Keratinocyte (primary cell): ENCODE measurements around the gene GRM2. TPM values are rescaled to one million over a fixed set of nuclear protein-coding genes. Genes with fewer than 3 reads are reported as not detected.

Experiments
- DNase-seq: peaks from one replicate; pipeline ENCODE4 v3.0.0-alpha.2; 2011; ENCODE audit warnings: low read depth, missing footprints, low spot score
- FAIRE-seq: peaks from 2 replicates; lab custom pipeline; 2011; peaks lifted over from hg19 to GRCh38; lab: Jason Lieb, UNC
- H2AFZ ChIP-seq: 2 replicates; pipeline ENCODE4 v1.6.0; 2012; ENCODE audit warnings: low read length, control low read depth, inconsistent platforms; ENCODE audit not compliant: control insufficient read depth
- H3K27ac ChIP-seq: 2 replicates; pipeline ENCODE4 v1.5.1; 2011; ENCODE audit warnings: low read length; ENCODE audit not compliant: control insufficient read depth, insufficient read depth
- H3K27me3 ChIP-seq: 3 replicates; pipeline ENCODE4 v1.6.0; 2011; ENCODE audit warnings: low read length; ENCODE audit not compliant: control insufficient read depth, insufficient read depth; ENCODE audit errors: extremely low read depth
- H3K36me3 ChIP-seq, 2 experiments: 2 replicates in 1 of 2; 3 replicates in 1 of 2; pipeline ENCODE4 v1.5.1; 2011; ENCODE audit warnings: low read length in 2 of 2, mild to moderate bottlenecking in 1 of 2; ENCODE audit not compliant: control insufficient read depth in 2 of 2, insufficient read depth in 2 of 2; ENCODE audit errors: extremely low read depth in 1 of 2
- H3K4me1 ChIP-seq: 3 replicates; pipeline ENCODE4 v1.5.1; 2011; ENCODE audit warnings: low read length; ENCODE audit not compliant: control insufficient read depth, insufficient read depth; ENCODE audit errors: extremely low read depth
- H3K4me2 ChIP-seq: 3 replicates; pipeline ENCODE4 v1.6.0; 2011; ENCODE audit warnings: low read depth, low read length; ENCODE audit not compliant: control insufficient read depth, insufficient read depth; ENCODE audit errors: extremely low read depth
- H3K4me3 ChIP-seq, 3 experiments: fragments of 200-600 bp in 1 of 3; sonication (generic) in 1 of 3; 2 replicates in 2 of 3; 3 replicates in 1 of 3; pipeline ENCODE4 v1.5.1; 2011 to 2016; ENCODE audit warnings: low read length in 3 of 3, mild to moderate bottlenecking in 3 of 3, control low read depth in 2 of 3, inconsistent platforms in 1 of 3, low read depth in 1 of 3, mixed read lengths in 1 of 3, mixed run types in 1 of 3, moderate library complexity in 1 of 3; ENCODE audit not compliant: control insufficient read depth in 2 of 3, insufficient read depth in 2 of 3; ENCODE audit errors: extremely low read depth in 1 of 3
- H3K79me2 ChIP-seq: 2 replicates; pipeline ENCODE4 v1.6.0; 2012; ENCODE audit warnings: low read length; ENCODE audit not compliant: control insufficient read depth, insufficient read depth
- H3K9ac ChIP-seq: 3 replicates; pipeline ENCODE4 v1.6.0; 2011; ENCODE audit warnings: low read length; ENCODE audit not compliant: control insufficient read depth, insufficient read depth; ENCODE audit errors: extremely low read depth
- H3K9me1 ChIP-seq: 3 replicates; pipeline ENCODE4 v1.6.0; 2011; ENCODE audit warnings: low read length; ENCODE audit not compliant: control insufficient read depth, insufficient read depth; ENCODE audit errors: extremely low read depth
- H3K9me3 ChIP-seq: 2 replicates; pipeline ENCODE4 v1.5.1; 2012; ENCODE audit warnings: low read depth, low read length; ENCODE audit not compliant: control insufficient read depth
- H4K20me1 ChIP-seq: 3 replicates; pipeline ENCODE4 v1.6.0; 2011; ENCODE audit warnings: low read length; ENCODE audit not compliant: control insufficient read depth, insufficient read depth; ENCODE audit errors: extremely low read depth
- CTCF ChIP-seq, 3 experiments: IDR thresholded peaks in 1 of 3; conservative IDR thresholded peaks in 1 of 3; optimal IDR thresholded peaks in 1 of 3; 2 replicates in 2 of 3; 3 replicates in 1 of 3; pipeline versions ENCODE3 to v1.5.1; 2011; ENCODE audit warnings: low read length in 3 of 3, mild to moderate bottlenecking in 3 of 3, moderate library complexity in 2 of 3, control low read depth in 1 of 3, inconsistent platforms in 1 of 3; ENCODE audit not compliant: insufficient read depth in 2 of 3; ENCODE audit errors: extremely low read depth in 1 of 3
- EZH2 ChIP-seq: IDR thresholded peaks from one replicate; pipeline ENCODE4 v1.6.1; 2012; ENCODE audit warnings: inconsistent platforms, mild to moderate bottlenecking, low read length, moderate library complexity
- dilution Hi-C: fragments of 300-500 bp; cut with MboI; formaldehyde crosslinking; loops from one replicate; pipeline ENCODE4 v1.7.0; 2020; ENCODE audit warnings: low sequenced_read_pairs; ENCODE audit not compliant: extremely low pct_ligation_motif_present
- polyA plus RNA-seq, 5 experiments: library from polyadenylated mRNA; depleted of rRNA in 3 of 5; stranded (reverse) in 3 of 5; stranded (forward) in 1 of 5; unstranded in 1 of 5; fragments of >200 nt; gene quantifications; 1 replicate in 1 of 5; 2 replicates in 3 of 5; 3 replicates in 1 of 5; pipeline versions ENCODE4 v1.2.1 to v1.2.3, GENCODE V29; 2011 to 2012; ENCODE audit warnings: missing spikeins in 2 of 5, low read depth in 1 of 5, low replicate concordance in 1 of 5

GRM2 gene
- polyA plus RNA-seq, 1 donor (not counting 4 experiments of a cell fraction or from before 2014, with no cell fraction given), result 0.07 TPM

DNA sequence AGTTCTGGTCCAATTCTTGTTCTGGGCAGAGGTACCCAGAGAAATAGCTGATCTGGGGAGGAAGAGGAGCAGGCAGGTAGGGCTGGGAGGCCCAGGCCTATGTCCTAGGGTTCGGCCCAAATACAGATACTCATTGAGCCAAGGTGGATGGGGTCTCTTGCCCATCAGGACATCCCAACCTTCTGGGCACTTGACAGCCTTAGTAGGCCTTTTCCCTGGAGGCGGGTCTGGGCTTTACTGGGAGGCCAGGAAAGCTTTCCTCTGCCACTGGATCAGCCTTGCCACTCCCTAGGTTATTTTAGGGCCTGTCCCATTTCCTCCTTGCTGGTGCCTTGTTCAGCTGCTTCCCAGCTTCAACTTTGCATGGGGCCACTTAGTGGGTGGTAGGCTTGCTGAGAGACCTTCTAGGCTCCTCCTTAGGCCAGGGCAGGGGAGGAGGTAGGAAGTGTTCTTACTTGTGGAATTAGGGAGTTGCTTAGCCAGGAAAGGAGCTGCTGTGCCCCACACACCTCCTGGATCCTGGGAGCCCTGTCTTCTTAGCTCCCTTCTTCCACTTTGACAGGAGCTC, 26.1 kb upstream of the GRM2 start:
- peaks cover 12% of the 10 kb centered on the region for H3K79me2 ChIP-seq
- peaks cover 4% of the 10 kb centered on the region for H3K9me1 ChIP-seq
- H3K9ac ChIP-seq, result no peak overlapping the region
- no peaks in the 10 kb centered on the region for H3K9me3 ChIP-seq
- no peak overlapping the region for H3K4me3 ChIP-seq
- peak overlapping the region; percentile 61 for H3K4me2 ChIP-seq
- DNase-seq, result no peak
- no peak for TF ChIP-seq CTCF (optimal IDR thresholded peaks at IDR 0.05 in 1 of 3, IDR thresholded peaks at IDR 0.05 in 1 of 3, conservative IDR thresholded peaks at IDR 0.05 in 1 of 3; ENCODE audit: extremely low read depth in 1 of 3, insufficient read depth in 2 of 3, low read length in 3 of 3)
- dilution Hi-C loops, result no loop called here
- H3K36me3 ChIP-seq, result peaks cover 13 to 34% of the 10 kb centered on the region in 2 experiments
- no peaks in the 10 kb centered on the region for H3K27me3 ChIP-seq
- H4K20me1 ChIP-seq, result no peaks in the 10 kb centered on the region
- H2AFZ ChIP-seq, result no peak overlapping the region
- FAIRE-seq, result no peak
- H3K4me1 ChIP-seq, result peaks cover 37% of the 10 kb centered on the region
- H3K27ac ChIP-seq, result no peak overlapping the region

- FAIRE-seq, result peak; percentile 95
- Histone ChIP-seq H3K79me2 (peaks cover 12% of the 10 kb centered on the region), H4K20me1 (no peaks in the 10 kb centered on the region), H3K27me3 (no peaks in the 10 kb centered on the region), H3K9ac (no peak overlapping the region), H2AFZ (no peak overlapping the region), H3K4me3 (no peak overlapping the region), H3K27ac (no peak overlapping the region), H3K4me2 (peak overlapping the region; percentile 61), H3K4me1 (peaks cover 38% of the 10 kb centered on the region), H3K36me3 (peaks cover 13 to 37% of the 10 kb centered on the region in 2 experiments), H3K9me1 (peaks cover 7% of the 10 kb centered on the region), H3K9me3 (no peaks in the 10 kb centered on the region)
- TF ChIP-seq EZH2 (no peak), CTCF (optimal IDR thresholded peaks at IDR 0.05 in 1 of 3, IDR thresholded peaks at IDR 0.05 in 1 of 3, conservative IDR thresholded peaks at IDR 0.05 in 1 of 3; ENCODE audit: extremely low read depth in 1 of 3, insufficient read depth in 2 of 3, low read length in 3 of 3) (no peak)
- no peak for DNase-seq
- dilution Hi-C loops, result no loop called here
Observed at GRCh38 chr3:51681453-51681852, 25.4 kb upstream of the GRM2 start.
